Measurements from ENCODE around the gene INF2. TPM values are rescaled to one million over a fixed set of nuclear protein-coding genes. Genes with fewer than 3 reads are reported as not detected.

INF2 gene
- total RNA-seq, 6 donors from 2014 or later = 65.2 to 259 (median 131) TPM

DNA sequence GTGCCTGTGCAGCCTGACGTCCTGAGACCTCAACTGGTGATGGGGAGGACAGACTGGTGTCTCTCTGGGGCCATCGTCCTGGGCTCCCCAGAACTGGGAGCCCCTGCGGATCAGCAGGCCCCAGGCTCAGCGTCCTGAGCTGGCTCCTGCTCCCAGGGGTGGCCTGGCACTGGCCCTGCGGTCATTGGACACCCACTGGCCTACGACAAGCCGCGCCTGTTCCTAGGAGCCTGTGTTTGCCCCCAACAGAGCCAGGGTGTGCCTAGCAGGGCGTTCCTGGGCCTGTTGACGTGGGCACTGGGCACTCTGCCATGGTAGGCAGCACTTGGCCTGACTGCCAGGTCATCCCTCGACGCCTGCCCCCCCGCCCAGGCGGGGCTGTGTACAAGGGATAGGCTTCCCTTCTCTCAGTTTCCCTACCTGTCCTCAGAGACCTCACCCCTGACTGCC is 43.0 kb downstream of the INF2 start:
- Histone ChIP-seq H3K27ac (peak overlapping the region in 1 of 4 donors; percentile 26), H3K27me3 (no peaks in the 10 kb centered on the region), H3K36me3 (no peaks in the 10 kb centered on the region), H3K9me3 (no peaks in the 10 kb centered on the region), H3K4me1 (peaks cover 24 to 39% (median 34%) of the 10 kb centered on the region in 4 donors), H3K4me3 (no peak overlapping the region)
- peak in 1 of 4 donors; percentile 12 for TF ChIP-seq POLR2A (IDR thresholded peaks at IDR 0.05)
- no peak for TF ChIP-seq POLR2AphosphoS5 (IDR thresholded peaks at IDR 0.05)
- 62% methylated on average over 7 of the region's 14 CpGs; no CpG with 5 or more reads in 1 of the 2 donors for WGBS, 2 donors
- ATAC-seq (ENCODE audit: low FRiP score in 2 of 2) (peak in 1 of 2 donors; percentile 60), DNase-seq (peak; percentile 73 to 86)

DNA sequence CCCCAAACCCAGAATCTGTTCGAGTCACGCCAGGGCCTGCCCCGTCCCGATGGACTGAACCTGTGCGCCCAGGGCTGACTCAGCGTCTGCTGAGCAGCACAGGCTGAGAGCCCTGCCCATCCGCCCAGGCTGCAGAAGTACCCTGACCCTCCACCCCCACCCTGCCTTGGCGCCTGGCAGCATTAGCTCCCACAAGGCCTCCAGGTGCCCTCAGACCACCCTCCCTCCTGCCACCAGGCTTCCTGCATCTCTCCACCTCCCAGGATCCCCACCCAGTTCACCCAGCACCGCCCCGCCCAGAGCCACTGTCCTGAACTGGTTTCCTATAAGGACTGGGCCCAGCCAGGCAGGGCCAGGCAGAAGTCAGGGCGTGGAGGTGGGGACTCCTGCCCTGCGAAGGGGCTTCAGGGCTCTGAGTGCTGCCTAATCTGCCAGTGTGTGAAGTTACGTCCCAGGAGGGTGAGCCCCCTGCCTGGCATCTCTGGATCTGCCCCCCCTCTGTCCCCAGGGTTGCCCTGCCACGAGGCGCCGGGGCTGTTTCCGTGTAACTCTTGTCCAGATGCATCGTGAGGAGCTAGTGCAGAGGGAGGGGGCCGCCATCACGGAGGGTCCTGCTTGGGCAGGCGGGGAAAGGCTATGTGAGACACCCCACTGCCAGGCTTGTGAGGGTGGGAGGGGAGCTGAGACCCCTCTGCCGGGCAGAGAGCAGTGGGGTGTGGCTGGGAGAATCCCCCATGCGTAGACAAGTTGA is 43.7 kb downstream of the INF2 start:
- no peak for ATAC-seq (ENCODE audit: low FRiP score in 2 of 2)
- no peak overlapping the region for H3K4me3 ChIP-seq
- no peaks in the 10 kb centered on the region for H3K9me3 ChIP-seq
- 55 to 91% methylated on average over 7 to 19 of the region's 23 CpGs for WGBS, 2 donors
- H3K27ac ChIP-seq = peak overlapping the region in 1 of 4 donors; percentile 8
- TF ChIP-seq POLR2A (IDR thresholded peaks at IDR 0.05) = no peak
- TF ChIP-seq EP300 (IDR thresholded peaks at IDR 0.05) = no peak
- TF ChIP-seq, protein P1, sequence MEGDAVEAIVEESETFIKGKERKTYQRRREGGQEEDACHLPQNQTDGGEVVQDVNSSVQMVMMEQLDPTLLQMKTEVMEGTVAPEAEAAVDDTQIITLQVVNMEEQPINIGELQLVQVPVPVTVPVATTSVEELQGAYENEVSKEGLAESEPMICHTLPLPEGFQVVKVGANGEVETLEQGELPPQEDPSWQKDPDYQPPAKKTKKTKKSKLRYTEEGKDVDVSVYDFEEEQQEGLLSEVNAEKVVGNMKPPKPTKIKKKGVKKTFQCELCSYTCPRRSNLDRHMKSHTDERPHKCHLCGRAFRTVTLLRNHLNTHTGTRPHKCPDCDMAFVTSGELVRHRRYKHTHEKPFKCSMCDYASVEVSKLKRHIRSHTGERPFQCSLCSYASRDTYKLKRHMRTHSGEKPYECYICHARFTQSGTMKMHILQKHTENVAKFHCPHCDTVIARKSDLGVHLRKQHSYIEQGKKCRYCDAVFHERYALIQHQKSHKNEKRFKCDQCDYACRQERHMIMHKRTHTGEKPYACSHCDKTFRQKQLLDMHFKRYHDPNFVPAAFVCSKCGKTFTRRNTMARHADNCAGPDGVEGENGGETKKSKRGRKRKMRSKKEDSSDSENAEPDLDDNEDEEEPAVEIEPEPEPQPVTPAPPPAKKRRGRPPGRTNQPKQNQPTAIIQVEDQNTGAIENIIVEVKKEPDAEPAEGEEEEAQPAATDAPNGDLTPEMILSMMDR (IDR thresholded peaks at IDR 0.05) = no peak
- TF ChIP-seq POLR2AphosphoS5 (IDR thresholded peaks at IDR 0.05) = no peak
- H3K36me3 ChIP-seq = no peaks in the 10 kb centered on the region
- peaks cover 24 to 39% (median 34%) of the 10 kb centered on the region in 4 donors for H3K4me1 ChIP-seq
- H3K27me3 ChIP-seq = no peaks in the 10 kb centered on the region
- DNase-seq = peak in 1 of 2 donors; percentile 73

DNA sequence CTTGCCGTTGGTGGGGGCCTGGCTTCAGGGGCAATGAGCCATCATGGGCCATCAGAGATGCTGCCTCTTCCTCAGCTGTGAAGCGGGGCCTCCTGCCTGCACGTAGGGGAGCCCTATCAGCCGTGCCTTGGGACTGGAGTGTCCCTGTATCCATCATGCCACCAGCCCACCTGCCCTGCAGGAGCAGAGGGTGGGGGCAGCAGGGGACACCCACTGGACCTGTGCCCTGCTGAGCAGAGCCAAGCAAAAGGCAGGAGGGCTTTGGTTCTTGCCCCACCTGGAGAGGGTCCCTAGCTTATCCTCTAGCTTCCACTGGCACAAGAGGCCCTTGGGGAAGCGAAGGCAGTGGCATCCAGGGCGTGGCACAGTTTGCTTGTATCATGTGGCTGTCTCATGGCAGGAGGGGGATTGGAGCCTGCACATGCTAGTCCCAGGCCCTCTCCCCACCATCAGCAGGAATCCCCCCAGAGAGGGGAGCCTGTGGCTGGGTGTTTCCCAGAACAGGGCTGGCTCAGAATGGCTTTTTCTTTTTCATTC is 44.7 kb downstream of the INF2 start:
- Histone ChIP-seq H3K9me3 (no peaks in the 10 kb centered on the region), H3K27me3 (no peaks in the 10 kb centered on the region), H3K27ac (no peak overlapping the region), H3K4me1 (peaks cover 24 to 39% (median 34%) of the 10 kb centered on the region in 4 donors), H3K36me3 (no peaks in the 10 kb centered on the region), H3K4me3 (no peak overlapping the region)
- no peak for TF ChIP-seq POLR2AphosphoS5 (IDR thresholded peaks at IDR 0.05)
- TF ChIP-seq, protein P1 (IDR thresholded peaks at IDR 0.05) = no peak
- no peak for TF ChIP-seq POLR2A (IDR thresholded peaks at IDR 0.05)
- TF ChIP-seq EP300 (IDR thresholded peaks at IDR 0.05) = no peak
- WGBS, 2 donors = 90 to 93% methylated on average over 4 to 6 of the region's 6 CpGs
- ATAC-seq (ENCODE audit: low FRiP score in 2 of 2) (no peak), DNase-seq (peak in 1 of 2 donors; percentile 49)

DNA sequence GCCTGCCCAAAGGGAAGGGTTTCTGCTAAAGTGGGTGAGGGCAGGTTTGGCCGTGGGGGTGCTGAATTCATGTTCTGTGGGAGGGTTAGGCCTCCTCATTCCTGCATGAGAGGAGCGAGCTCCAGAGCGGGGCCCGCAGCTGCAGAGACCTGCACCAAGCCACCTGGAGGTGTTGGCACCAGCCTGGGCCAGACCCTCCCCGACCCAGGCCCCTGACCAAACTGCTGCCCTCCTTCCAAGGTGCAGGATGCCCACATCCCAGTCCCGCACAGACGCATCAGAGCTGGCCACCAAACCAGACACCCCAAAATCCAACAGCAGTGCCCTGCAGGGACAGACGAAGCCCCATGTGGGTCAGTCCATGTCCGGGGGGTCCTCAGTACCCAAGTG is 45.2 kb downstream of the INF2 start:
- no peaks in the 10 kb centered on the region for H3K27me3 ChIP-seq
- 93 to 95% methylated on average over 6 to 9 of the region's 9 CpGs for WGBS, 2 donors
- H3K4me3 ChIP-seq = no peak overlapping the region
- no peaks in the 10 kb centered on the region for H3K36me3 ChIP-seq
- no peak for TF ChIP-seq EP300 (IDR thresholded peaks at IDR 0.05)
- no peak for TF ChIP-seq POLR2A (IDR thresholded peaks at IDR 0.05)
- TF ChIP-seq, protein P1 (IDR thresholded peaks at IDR 0.05) = no peak
- TF ChIP-seq POLR2AphosphoS5 (IDR thresholded peaks at IDR 0.05) = no peak
- ATAC-seq (ENCODE audit: low FRiP score in 2 of 2) (no peak), DNase-seq (no peak)
- H3K4me1 ChIP-seq = peaks cover 24 to 39% (median 34%) of the 10 kb centered on the region in 4 donors
- H3K27ac ChIP-seq = peak overlapping the region in 1 of 4 donors; percentile 85
- no peaks in the 10 kb centered on the region for H3K9me3 ChIP-seq

DNA sequence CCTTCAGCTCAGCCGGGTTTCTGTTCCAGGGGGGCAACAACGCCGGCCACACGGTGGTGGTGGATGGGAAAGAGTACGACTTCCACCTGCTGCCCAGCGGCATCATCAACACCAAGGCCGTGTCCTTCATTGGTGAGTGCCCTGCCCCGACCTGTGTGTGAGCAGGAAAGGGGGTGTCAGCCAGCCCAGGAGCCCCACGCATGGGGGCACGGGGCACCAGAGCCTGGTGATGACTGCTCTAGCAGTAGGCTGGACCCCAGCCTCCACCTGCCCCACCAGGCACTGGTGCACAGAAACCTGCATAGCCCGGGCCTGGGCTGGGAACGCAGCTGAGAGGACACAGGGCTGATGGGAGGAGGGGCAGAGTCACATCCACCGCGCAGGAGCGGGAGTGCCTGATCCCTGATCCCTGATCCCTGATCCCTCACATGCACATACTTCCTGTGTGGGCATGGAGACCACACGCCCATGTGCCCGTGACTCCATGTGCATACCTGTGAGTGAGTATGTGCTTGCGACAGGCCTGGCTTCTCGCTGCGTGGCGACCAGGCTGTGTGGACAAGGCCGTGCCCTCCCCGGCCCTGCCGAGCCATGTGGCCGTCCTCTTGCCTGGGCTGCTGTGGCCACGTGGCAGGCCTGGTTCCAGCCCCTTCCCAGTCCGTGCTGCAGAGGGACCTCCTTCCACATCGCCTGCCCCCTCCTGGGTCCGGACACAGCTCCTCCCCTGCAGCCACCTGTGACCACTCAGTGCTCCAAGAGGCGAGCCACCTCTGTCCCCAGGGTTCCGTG is 45.8 kb downstream of the INF2 start:
- Histone ChIP-seq H3K27ac (peak overlapping the region; percentile 59 to 86 (median 80)), H3K4me1 (peaks cover 24 to 39% (median 34%) of the 10 kb centered on the region in 4 donors)

More for the DNA sequence above, 45.8 kb downstream of the INF2 start:
- no peaks in the 10 kb centered on the region for H3K27me3 ChIP-seq
- no peak overlapping the region for H3K4me3 ChIP-seq
- peaks cover 0 to 5% (median 0%) of the 10 kb centered on the region in 4 donors for H3K36me3 ChIP-seq
- ATAC-seq (ENCODE audit: low FRiP score in 2 of 2) (no peak), DNase-seq (peak in 1 of 2 donors; percentile 80)
- no peaks in the 10 kb centered on the region for H3K9me3 ChIP-seq
- 91 to 93% methylated on average over 5 to 30 of the region's 31 CpGs for WGBS, 2 donors
- no peak for TF ChIP-seq POLR2AphosphoS5 (IDR thresholded peaks at IDR 0.05)
- no peak for TF ChIP-seq EP300 (IDR thresholded peaks at IDR 0.05)
- no peak for TF ChIP-seq POLR2A (IDR thresholded peaks at IDR 0.05)
- TF ChIP-seq, protein P1 (IDR thresholded peaks at IDR 0.05) = no peak

All from upper lobe of left lung (tissue), 6 donors.